Mammary microvascular endothelial cell (primary cell): ENCODE measurements around the gene PGAM2. TPM values are rescaled to one million over a fixed set of nuclear protein-coding genes. Genes with fewer than 3 reads are reported as not detected.

ENCODE experiments used
- total RNA-seq: library from RNA; depleted of rRNA; stranded (reverse); fragments of >200 nt; gene quantifications from 2 replicates; pipeline ENCODE4 v1.2.3, GENCODE V29; 2015

Gene PGAM2
- not detected in 2 replicates for total RNA-seq

DNA sequence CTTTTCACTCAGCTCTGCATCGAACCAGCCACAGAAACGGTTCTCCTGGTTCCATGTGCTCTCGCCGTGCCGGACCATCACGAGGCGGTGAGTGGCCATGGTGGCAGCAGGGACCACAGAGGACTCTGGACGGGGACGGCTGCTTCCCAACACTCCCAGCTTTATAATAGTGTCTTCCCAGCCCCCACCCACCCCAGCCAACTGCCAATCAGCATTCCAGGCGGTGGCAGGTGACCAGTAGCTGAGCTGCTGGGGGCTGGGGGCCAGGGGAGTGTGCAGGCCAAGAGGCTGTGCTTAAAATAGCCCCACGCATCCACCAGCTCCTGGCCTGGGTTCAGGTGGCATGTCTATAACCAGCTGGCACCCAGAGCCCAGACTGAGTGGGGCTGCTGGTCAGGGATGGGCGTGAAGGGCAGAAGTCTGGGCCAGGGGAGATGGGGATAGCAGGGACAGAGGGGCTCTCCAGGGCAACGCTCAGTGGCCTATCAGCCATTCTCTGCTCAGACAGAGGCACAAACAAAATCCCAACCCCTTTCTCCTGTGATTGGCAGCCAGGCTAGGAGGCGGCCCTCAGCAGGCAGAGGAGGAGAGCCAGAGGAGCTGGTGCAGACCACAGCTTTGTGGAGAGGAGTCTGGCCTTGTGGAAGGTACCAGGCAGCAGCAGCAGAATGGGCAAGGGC, at the start of gene PGAM2:
Gene PGAM2, minus strand, starts transcription at position 137 of the 680 bp plus-strand sequence. Its CDS starts 38 bp downstream, at position 99.

DNA sequence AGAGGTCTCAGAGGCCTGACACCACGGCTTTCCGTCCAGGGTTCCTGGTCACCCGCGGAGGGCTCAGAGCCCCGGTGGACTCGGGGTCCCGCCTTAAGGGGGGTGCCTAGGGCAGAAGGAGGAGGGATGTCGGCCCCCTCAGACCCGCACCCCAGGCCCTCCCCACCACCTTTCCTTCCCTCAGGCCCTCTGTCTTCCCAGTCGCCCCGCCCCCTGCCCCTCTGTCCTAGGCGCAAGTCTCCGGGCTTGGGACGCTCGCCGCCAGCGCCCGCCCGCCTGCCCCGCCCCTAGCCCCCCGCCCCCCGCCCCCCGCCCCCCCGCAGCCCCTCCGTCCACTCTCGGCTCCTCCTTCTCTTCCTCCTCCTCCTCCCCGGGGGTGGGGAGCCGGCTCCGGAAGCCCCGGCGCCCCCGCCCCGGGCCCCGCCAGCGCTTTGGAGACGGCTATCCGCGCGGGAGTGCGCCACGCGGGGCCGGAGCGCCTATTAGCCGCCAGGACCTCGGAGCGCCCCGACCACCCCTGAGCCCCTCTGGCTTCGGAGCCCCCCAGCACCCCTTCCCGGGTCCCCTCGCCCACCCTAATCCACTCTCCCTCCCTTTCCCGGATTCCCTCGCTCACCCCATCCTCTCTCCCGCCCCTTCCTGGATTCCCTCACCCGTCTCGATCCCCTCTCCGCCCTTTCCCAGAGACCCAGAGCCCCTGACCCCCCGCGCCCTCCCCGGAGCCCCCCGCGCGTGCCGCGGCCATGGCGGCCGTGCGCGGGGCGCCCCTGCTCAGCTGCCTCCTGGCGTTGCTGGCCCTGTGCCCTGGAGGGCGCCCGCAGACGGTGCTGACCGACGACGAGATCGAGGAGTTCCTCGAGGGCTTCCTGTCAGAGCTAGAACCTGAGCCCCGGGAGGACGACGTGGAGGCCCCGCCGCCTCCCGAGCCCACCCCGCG, 38.8 kb upstream of the PGAM2 start, which contains the start of gene AEBP1:
Gene AEBP1, plus strand, starts transcription at position 423 of the 937 bp plus-strand sequence. Its CDS starts 321 bp downstream, at position 744.

DNA sequence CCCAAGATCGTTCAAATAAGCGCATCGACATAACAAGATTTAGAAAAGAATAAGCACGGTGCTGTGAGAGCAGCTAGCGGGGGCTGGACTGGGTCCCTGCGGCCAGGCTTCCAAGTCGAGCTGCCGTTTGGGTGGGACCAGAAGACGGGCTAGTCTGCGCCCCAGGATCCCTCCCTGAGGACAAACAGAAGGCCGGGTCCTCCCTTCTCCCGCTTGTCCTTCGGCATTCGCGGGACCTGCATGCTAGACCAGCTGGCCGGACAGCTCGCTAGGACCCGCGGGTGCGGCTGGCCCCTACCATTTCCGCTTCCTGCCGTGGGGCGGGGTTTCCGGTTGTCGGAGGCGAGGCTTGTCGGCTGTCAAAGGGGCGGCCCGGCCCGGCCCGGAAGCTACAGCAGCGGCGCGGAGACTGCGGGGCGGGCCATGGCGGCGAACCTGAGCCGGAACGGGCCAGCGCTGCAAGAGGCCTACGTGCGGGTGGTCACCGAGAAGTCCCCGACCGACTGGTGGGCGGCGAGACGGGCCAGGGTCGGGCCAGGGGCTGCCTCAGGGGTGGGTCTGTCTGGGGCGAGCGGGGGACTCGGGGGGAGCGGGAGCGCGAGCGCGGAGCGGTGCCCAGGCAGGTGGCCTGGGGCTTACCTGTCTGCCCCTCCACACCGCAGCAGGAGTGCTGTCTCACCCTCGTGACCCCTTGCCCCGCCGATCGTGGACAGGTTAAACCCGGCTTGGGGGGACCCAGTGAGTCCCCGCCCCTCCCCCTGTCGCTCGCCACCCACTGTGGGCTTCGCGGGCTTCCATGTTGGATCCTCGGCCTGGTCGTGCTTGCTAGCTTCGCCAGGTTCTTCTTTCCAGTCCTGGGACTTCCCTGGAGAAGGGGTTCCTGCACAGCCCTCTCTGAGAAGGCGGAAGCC, 20.8 kb downstream of the PGAM2 start, which contains the start of gene DBNL:
Gene DBNL, plus strand, starts transcription at position 388 of the 911 bp plus-strand sequence. Its CDS starts 36 bp downstream, at position 424.

Other genes starting within 250 kb of the PGAM2 start
- 130 and 146 TPM in 2 replicates for gene MRPS24, start 196.1 kb downstream of the PGAM2 start, total RNA-seq
- 19.5 and 20.4 TPM in 2 replicates for gene URGCP, start 159.0 kb downstream of the PGAM2 start, total RNA-seq
- 25.0 and 34.4 TPM in 2 replicates for gene UBE2D4, start 139.1 kb downstream of the PGAM2 start, total RNA-seq
- not detected in 2 replicates for gene SPDYE1, start 67.7 kb downstream of the PGAM2 start, total RNA-seq
- gene DBNL, start 20.9 kb downstream of the PGAM2 start, total RNA-seq: 222 and 224 TPM in 2 replicates
- gene POLM, start 17.0 kb upstream of the PGAM2 start, total RNA-seq: 16.6 and 18.0 TPM in 2 replicates
- gene AEBP1, start 38.8 kb upstream of the PGAM2 start, total RNA-seq: 8.2 and 9.2 TPM in 2 replicates
- 117 TPM in 2 replicates for gene POLD2, start 58.0 kb upstream of the PGAM2 start, total RNA-seq
- not detected in 2 replicates for gene MYL7, start 75.8 kb upstream of the PGAM2 start, total RNA-seq
- 0.39 TPM in 1 of 2 replicates, not detected in the other for gene GCK, start 123.9 kb upstream of the PGAM2 start, total RNA-seq
- 92.3 and 96.4 TPM in 2 replicates for gene YKT6, start 135.4 kb upstream of the PGAM2 start, total RNA-seq